GM21390 (cell line): Measurements from ENCODE around the gene DGCR6.
"Not testable (repeated sequence)": the region's sequence is repeated elsewhere in the genome, so short reads cannot be mapped to it uniquely, and the experiment has no call there.

ENCODE experiments used
- ATAC-seq: cut with Tn5 transposase; IDR thresholded peaks from one replicate; pipeline ENCODE4 v1.9.1; 2021; ENCODE audit not compliant: unreplicated experiment

The DGCR6 gene

DNA sequence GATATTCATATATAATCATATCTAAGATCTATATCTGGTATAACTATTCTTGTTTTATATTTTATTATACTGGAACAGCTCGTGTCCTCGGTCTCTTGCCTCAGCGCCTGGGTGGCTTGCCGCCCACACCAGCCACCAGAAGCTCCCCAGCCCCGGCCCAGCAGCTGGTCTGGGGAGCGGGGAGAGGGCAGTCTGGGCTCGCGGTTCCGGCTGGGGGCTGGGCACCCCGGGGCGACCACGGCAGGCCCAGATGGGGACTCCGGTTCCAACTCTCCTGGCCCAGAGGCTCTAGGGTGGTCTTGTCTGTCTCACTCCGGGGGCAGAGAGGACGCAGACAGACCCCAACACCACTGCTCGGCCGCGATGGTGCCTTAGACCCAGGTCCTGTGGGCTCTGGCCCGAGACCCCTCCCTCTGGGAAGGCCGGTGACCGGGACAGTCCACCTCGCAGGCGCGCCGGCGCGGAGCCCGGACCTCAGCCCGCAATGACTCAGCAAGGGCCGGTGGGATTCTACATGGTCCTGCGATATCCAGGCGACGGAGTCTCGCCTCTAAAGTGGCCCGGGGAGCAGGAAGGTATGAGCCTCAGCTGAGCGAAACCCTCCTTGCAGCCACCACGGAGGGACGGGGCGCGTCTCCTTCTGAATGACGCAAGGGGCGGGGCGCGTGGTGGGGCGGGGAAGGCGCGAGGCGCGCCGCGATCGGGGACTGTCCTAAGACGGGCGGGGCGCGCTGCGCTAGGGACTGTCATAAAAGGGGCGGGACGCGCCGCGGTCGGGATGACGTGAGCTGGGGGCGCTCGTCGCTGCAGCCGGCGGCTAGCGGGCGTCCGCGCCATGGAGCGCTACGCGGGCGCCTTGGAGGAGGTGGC is at the start of gene DGCR6:
Gene DGCR6, plus strand, starts transcription at position 781 of the 870 bp plus-strand sequence. Its CDS starts 55 bp downstream, at position 836.
- ATAC-seq = peak; percentile 89

DNA sequence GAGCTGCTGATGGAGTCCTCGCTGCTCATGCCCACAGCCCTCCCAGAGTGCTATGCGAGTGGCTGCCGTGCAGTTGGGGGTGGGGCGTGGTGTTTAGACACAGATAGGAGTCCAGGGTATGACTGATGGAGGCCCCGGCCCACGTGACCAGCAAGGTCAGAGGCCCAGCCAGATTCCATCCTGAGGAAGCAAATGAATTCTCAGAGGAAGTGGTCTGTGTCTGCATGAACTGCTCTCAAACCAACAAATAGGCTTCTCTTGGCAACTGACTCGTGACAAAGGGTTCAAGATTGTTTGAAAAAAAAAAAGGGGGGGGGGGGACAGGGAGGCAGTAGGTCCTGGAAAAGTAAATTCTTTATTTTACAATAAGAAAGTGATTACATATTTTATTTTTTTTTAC is 46.8 kb upstream of the DGCR6 start:
- not testable (repeated sequence) for ATAC-seq

DNA sequence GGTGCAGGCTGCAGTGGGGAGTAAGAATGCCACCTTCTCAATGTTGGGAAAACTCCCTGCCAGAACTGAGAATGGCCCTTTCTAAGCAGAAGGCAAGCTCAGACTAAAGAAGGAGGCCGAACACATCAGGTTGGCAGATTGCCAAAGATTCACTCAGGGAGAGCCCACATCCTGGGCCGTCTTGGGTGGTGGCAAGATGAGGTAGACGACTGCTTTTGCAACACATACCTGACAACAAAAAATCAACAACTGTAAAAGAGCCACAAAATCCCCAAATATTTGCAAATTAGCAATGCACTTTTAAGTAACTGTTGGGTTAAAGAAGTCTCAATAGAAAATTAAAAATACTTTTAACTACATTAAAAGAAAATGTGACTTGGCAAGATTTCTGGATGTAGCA is 24.9 kb upstream of the DGCR6 start:
- not testable (repeated sequence) for ATAC-seq

DNA sequence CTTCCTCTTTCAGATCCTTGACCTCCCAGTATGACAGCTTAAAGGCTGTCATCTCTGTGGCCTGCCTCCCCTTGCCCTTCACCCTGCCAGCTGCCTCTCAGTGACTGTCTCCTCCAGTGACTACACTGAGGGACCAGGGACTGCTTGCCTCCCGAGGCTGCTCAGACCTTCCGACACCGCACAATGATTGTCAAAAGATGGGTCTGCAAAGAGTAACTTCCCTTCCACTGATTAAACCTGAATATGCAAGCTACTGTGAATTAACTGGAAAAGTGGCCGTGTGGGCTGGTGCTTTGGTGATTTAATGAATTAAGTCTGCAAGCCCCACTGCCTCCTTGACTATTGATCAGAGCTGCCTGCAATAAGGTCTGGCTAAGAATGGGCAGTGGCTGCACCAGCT is 21.7 kb upstream of the DGCR6 start:
- not testable (repeated sequence) for ATAC-seq

DNA sequence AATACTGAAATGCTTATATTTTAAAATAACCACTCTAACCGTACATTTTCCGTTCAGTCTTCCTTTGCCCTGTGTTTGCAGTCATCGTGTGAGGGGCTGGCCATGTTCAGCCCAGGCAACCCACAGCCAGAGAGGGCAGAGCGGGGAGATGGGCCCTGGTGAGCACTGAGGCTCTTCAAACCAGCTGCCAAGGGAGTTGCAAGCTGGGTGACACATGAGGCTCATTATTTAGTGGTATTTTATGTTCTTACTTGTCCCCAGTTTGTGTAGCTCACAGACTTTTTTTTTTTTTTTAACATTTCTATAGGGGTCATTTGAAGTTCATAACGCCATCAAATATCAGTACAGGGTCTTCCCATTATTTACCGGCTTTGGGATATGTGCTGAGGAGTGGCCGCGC is 18.0 kb upstream of the DGCR6 start:
- ATAC-seq = no peak

DNA sequence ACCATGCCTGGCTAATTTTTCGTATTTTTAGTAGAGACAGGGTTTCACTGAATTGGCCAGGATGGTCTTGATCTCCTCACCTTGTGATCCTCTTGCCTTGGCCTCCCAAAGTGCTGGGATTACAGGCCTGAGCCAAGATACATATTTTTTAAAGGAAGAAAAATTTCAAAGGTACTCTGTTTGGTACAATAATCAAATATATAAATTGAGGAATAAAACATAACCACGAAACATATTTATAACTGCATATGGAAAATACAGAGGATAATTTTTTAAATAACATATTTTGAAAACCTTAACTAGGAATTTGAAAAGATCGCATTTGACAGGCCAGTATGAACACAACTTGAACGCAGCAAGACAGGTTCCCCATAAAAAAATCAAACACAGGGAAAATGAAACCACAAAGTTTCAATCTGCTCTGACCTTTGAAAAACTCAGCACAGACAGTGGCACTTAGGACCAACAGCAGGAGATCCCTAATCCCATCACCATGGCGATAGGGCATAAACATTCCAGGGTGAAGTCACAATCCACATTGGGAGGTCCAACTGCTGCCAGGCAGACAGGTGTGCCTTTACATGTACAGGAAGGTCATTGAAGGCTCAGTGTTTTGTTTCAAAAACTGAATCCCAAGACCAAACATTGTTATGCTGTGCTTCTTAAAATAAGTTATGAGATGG is 15.5 kb upstream of the DGCR6 start:
- not testable (repeated sequence) for ATAC-seq

DNA sequence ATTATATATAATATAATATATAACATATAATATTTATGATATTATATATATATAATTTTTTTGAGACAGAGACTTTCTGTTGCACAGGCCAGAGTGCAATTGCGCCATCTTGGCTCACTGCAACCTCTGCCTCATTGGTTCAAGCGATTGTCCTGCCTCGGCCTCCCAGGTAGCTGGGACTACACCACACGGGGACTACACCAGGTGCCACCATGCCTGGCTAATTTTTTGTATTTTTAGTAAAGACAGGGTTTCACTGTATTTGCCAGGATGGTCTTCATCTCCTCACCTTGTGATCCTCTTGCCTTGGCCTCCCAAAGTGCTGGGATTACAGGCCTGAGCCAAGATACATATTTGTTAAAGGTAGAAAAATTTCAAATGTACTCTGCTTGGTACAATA is 12.3 kb upstream of the DGCR6 start:
- not testable (repeated sequence) for ATAC-seq

DNA sequence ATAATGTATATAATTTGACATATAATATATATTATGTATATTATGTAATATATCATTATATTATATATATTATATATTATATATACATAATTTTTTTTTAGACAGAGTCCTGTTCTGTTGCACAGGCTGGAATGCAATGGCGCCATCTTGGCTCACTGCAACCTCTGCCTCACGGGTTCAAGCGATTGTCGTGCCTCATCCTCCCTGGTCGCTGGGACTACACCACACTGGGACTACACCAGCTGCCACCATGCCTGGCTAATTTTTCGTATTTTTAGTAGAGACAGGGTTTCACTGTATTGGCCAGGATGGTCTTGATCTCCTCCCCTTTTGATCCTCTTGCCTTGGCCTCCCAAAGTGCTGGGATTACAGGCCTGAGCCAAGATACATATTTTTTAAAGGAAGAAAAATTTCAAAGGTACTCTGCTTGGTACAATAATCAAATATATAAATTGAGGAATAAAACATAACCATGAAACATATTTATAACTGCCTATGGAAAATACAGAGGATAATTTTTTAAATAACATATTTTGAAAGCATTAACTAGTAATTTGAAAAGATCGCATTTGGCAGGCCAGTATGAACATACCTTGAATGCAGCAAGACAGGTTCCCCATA is 10.0 kb upstream of the DGCR6 start:
- not testable (repeated sequence) for ATAC-seq

DNA sequence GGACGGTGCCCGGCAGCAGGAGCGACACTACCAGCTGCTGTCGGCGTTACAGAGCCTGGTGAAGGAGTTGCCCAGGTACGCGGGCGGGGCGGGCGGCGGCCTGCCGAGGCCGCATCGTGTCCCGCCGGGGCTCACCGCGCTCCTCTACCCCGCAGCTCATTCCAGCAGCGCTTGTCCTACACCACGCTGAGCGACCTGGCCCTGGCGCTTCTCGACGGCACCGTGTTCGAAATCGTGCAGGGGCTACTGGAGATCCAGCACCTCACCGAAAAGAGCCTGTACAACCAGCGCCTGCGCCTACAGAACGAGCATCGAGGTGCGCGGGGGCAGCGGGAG is 258 bp downstream of the DGCR6 start:
- peak; percentile 16 for ATAC-seq

DNA sequence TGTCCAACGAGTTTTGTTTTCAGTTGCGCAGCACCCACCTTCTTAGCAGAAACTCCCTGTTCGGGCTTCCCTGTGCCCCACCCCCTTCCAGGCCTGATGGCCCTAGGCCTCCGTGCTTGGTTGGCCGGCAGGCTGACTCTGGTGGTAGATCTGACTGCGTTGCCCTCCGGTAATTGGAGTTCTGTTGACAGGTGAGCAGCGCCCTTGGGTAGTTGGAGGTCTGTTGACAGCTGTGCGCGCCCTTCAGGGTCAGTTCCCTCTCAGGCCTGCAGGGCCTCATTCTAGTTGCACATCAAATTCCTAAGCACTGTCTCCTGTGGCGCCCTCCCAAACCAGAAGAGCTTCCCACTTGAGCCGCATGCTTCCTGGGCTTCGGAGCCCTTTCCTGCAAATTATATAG is 776 bp downstream of the DGCR6 start:
- ATAC-seq = no peak

DNA sequence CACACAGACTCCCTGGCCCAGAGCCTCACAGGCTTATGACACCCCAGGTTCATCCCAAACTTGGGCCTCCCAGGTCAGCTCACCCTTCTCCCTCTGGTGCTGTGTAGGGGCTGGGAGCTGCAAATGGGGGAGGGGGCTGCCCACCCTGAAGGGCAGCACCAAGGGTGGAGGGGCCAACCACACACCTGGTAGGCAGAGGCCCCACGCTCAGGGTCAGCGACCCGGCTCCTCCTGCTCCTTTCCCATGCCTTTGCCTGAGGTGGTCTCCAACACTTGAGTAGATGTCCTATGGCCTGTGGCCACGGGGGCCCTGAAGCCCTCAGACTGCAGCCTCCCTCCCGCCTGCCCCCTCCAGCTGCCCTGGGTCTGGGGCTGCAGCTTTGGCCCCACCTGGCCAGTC is 3.4 kb downstream of the DGCR6 start:
- ATAC-seq = no peak

DNA sequence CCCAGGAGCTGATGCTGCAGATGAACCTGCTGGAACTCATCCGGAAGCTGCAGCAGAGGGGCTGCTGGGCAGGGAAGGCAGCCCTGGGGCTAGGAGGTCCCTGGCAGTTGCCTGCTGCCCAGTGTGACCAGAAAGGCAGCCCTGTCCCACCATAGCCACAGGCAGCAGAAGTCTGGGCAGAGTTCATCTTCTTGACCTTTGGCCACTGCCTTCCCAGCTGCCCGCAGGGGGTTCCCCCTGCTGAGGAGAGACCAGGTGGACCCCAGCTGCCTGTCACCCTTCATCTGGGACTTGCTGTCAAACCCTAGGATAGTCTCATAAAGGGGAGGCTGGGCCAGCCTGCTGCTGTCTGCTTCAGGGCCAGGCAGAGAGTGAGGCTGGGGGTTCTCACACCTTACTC is 5.4 kb downstream of the DGCR6 start:
- ATAC-seq = not testable (repeated sequence)

DNA sequence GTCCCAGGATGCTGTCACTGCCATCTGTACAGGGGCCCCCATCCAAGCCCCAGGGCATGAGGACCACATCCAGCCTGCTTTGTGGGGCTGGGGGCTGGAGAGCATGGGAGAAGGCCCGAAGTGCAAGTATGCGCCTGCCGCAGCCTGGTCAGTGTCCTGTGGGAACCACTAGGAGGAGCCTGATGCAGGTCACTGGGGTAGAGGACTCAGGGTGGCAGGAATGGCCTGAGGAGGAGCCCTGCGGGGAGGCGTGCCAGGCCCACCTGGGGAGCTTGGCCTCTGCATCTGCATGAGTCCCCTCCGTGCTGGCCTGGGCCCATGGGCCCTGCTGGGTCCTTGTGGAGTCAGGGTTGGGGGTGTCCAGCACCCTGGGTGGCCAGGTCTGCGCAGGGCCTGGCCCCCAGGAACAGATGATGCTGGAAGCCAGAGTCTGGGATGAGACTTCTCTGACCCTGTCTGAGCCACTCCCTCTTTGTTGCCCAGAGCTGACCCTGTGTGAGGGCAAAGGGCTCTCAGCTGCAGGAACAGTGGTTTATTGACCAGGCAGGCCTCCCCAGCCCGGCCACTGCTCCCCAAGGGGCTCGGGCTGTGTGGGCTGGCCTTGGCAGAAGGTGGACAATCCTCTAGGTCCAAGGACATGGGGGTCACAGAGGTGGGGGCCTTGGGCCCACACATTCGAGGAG is 6.3 kb downstream of the DGCR6 start:
- ATAC-seq = not testable (repeated sequence)

DNA sequence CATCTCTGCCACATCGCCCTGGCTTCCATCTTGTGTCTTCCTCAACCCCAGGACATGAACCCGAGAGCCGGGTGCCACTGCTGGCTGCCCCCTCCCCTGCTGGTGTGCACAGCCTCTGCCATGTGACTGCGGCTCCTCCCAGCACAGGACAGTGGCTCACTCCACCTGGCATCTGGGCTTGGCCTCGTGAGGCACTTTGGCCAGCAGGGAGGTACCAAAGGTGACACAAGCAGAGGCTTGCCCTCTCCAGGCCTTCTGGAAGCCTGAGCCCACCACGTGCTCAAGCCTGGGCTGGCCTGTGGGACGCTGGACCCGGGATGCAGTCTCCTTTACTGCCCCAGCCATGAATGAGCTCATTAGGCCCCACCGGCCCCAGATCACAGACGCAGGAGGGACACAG is 8.4 kb downstream of the DGCR6 start:
- ATAC-seq = not testable (repeated sequence)

DNA sequence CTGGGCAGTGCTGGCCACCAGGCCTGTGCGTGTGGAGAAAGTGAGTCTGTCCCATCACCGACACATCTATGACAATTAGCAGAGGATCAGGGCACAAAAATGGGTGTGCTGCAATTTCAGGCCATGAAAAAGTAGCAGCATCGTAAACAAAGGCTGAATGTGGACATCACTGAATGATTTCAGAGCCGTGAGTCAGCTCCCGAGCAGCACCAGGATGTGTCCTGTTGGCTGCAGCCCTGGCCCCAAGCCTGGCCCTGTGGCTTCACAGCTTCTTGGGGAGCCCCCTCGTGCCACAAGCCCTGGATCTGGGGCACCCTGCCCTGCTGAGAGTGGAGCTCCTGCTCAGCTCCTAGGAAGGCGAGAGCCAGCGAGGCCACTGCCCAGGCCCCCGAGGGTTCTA is 9.4 kb downstream of the DGCR6 start:
- ATAC-seq = not testable (repeated sequence)

DNA sequence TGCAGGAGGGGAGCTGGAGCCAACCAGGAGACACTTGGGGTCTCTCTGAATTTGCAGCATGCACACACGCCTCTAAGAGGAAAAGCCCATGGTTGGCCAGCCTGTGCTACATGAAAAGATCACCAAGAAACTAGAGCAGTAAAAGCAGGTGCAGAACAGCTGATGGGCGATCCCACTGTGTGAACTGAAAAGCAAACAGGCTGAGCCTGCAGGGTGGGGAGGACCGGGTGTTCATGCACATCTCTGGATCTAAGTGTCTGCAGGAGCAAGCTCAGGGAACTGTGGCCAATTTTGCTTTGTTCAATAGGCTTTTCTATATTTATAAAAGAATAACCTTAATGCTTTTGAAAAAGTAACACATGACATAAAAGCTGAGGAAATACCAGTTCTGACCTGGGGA is 11.7 kb downstream of the DGCR6 start:
- not testable (repeated sequence) for ATAC-seq

DNA sequence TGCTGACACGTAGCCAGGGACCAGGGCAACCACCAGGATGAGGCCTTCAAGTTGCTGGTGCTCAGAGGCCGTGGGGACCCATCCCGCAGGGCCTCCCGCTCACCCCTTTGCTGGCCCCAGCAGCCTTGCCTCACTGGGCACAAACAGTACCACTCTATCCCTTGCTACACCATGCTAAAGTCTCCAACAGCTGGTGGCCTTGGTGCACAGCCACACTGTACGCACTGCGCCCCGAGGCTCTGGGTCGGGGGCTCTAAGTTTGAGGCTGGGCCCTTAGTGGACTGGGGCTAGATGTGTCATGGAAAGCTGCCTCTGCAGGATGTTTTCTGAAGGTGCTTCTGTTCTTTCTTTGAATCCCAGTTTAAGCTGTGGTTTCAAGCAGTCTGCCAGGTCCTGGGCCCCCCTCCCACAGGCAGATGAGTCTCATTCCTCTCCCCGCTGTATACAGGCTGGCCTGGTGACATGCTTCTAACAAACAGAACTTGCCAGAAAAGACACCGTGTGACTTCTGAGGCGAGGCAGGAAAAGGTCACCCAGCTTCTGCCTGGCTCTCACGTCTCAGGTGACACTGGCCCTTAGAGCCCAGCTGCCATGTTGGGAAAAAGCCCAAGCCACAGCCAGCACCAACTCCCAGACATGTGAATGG is 14.3 kb downstream of the DGCR6 start:
- not testable (repeated sequence) for ATAC-seq

DNA sequence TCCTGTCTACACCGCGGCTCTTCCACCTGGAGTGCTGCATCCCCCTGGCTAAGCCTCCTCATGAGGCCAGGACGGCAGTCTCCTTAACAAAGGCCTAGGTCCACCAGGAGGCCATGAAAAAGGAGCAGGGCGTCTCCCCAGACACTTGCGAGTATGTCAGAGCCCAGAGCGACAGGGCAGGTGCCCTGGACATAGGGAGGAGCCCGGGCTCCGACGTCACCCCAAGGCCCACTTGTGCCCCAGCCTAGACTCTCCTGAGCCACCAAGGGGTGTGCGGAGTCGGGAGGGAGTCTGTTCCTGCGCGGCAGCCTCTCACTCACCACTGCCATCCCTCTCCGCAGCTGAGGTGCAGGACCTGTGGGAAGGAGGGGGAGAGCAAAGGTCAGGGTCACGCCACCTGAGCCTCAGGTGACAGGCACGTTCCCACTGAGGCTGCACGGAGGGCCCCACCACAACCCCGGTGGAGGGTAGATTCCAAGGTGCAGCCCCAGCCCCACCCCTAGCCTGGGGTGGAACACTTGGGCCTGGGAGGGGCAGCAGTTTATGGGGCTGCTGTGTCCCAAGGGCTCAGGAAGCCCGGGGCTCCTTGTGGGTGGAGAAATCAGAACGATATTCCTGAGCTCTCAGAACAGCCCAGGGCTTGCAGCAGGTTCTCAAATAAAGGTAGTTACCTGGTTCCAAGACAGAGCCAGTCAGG is 19.4 kb downstream of the DGCR6 start:
- ATAC-seq = no peak

DNA sequence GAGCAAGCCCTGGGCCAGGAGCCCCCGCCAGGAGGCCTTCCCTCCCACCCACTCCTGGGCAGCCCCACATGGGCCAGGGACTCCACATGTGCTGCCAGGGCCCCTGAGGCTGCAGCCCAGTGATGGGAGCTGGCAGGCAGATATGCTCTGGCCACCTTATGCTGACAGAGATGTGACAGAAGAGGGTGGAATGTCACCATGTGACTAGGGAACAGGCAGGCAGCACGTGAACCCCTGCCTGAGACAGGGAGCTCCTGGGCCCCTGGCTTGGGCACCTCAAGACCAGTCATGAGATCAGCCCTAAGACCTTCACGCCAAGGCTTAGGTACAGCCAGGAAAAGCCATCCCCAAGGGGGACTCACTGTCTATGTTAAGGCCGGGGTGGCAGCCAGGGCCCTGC is 20.9 kb downstream of the DGCR6 start:
- ATAC-seq = no peak

DNA sequence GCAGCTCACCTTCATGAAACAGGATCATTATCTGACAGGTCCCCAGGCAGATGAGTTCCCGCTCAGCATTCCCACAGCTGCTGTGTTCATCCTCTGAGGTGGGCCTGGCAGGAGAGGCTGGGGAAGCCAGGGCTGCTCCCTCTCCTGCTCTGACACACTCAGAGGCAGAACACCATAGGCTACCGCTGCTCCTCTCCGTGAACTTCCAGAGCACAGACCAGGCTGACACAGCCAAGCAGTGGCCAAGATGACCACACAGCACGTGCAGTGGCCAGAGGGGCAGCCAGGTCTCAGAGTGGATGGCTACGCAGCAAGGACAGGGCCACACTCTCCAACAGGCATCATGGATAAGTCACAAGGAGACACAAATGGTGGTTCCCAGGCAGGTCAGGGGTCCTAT is 21.5 kb downstream of the DGCR6 start:
- no peak for ATAC-seq
